Parathyroid adenoma (tissue), 2 donors: ENCODE data around the gene PARD3B.

ENCODE experiments used
- H2AFZ ChIP-seq: fragments of 300-600 bp; sonication (generic); one replicate; pipeline ENCODE4 v1.7.0; 2017; ENCODE audit warnings: antibody characterized with exemption, mild to moderate bottlenecking
- H3K27ac ChIP-seq: fragments of 300-600 bp; sonication (generic); one replicate; pipeline ENCODE4 v1.7.0; 2017
- H3K27me3 ChIP-seq: fragments of 300-600 bp; sonication (generic); one replicate; pipeline ENCODE4 v1.7.0; 2017; ENCODE audit warnings: low read length; ENCODE audit not compliant: control insufficient read depth, insufficient read depth
- H3K36me3 ChIP-seq: fragments of 300-600 bp; sonication (generic); one replicate; pipeline ENCODE4 v1.7.0; 2017; ENCODE audit warnings: low read length; ENCODE audit not compliant: control insufficient read depth, insufficient read depth
- H3K4me1 ChIP-seq: fragments of 300-600 bp; sonication (generic); one replicate; pipeline ENCODE4 v1.7.0; 2017; ENCODE audit warnings: control low read depth
- H3K4me2 ChIP-seq: fragments of 300-600 bp; sonication (generic); one replicate; pipeline ENCODE4 v1.7.0; 2017; ENCODE audit warnings: low read length
- H3K4me3 ChIP-seq: fragments of 300-600 bp; sonication (generic); one replicate; pipeline ENCODE4 v1.7.0; 2017; ENCODE audit warnings: low read depth, low read length
- H3K79me2 ChIP-seq: fragments of 300-600 bp; sonication (generic); one replicate; pipeline ENCODE4 v1.7.0; 2017; ENCODE audit warnings: control low read depth
- H3K9ac ChIP-seq: fragments of 300-600 bp; sonication (generic); one replicate; pipeline ENCODE4 v1.7.0; 2017; ENCODE audit warnings: mild to moderate bottlenecking
- H3K9me3 ChIP-seq: fragments of 300-600 bp; sonication (generic); one replicate; pipeline ENCODE4 v1.7.0; 2017; ENCODE audit warnings: low read length; ENCODE audit not compliant: control insufficient read depth
- TF ChIP-seq, protein P1 (sequence below): fragments of 300-600 bp; sonication (generic); IDR thresholded peaks from one replicate; pipeline ENCODE4 v1.7.0; 2017; ENCODE audit warnings: antibody characterized with exemption, mild to moderate bottlenecking
- donor health status: primary hyperparathyroidism.

The PARD3B gene

DNA sequence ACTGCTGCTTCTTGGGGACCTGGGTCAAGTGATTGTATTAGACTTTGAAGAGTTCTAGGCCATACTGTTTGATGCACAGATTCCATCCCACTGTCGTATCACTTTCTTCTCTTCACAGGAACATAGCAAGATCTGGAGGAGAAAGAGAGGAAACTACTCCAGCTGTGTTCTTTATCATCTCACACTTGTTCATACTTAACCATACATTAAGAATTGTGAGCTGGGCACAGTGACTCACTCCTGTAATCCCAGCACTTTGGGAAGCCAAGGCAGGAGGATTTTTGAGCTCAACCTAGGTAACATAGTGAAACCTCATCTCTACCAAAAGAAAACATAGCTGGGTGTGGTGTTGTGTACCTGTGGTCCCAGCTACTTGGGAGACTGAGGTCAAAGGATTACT lies 111.7 kb downstream of the PARD3B start:
- no peak overlapping the region for H3K4me3 ChIP-seq
- H3K36me3 ChIP-seq = no peaks in the 10 kb centered on the region
- no peaks in the 10 kb centered on the region for H3K4me1 ChIP-seq
- no peaks in the 10 kb centered on the region for H3K9me3 ChIP-seq
- H2AFZ ChIP-seq = no peak overlapping the region
- peaks cover 4% of the 10 kb centered on the region for H3K79me2 ChIP-seq
- H3K27me3 ChIP-seq = no peaks in the 10 kb centered on the region
- no peak overlapping the region for H3K27ac ChIP-seq
- no peak overlapping the region for H3K9ac ChIP-seq
- H3K4me2 ChIP-seq = no peak overlapping the region
- TF ChIP-seq, protein P1, sequence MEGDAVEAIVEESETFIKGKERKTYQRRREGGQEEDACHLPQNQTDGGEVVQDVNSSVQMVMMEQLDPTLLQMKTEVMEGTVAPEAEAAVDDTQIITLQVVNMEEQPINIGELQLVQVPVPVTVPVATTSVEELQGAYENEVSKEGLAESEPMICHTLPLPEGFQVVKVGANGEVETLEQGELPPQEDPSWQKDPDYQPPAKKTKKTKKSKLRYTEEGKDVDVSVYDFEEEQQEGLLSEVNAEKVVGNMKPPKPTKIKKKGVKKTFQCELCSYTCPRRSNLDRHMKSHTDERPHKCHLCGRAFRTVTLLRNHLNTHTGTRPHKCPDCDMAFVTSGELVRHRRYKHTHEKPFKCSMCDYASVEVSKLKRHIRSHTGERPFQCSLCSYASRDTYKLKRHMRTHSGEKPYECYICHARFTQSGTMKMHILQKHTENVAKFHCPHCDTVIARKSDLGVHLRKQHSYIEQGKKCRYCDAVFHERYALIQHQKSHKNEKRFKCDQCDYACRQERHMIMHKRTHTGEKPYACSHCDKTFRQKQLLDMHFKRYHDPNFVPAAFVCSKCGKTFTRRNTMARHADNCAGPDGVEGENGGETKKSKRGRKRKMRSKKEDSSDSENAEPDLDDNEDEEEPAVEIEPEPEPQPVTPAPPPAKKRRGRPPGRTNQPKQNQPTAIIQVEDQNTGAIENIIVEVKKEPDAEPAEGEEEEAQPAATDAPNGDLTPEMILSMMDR = no peak

DNA sequence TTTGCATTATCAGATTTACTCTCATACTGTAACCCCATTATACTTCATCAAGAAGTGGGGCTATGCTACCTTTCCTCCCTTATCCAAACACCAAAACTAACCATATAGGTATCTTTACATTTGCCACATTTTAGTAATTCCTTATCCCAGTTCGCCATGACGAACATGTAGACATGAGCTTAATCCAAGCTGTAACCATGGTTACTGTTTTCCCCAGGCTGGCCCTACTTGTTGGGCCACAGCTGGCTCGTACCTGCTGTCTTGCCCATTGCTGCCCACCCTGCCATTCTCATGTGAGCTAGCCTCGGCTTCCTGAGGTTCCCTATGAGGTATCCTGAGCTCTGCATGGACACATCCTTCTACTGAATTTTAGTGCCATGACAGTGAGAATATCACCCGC lies 117.7 kb downstream of the PARD3B start:
- H3K79me2 ChIP-seq = peaks cover 6% of the 10 kb centered on the region
- no peak overlapping the region for H3K9ac ChIP-seq
- no peaks in the 10 kb centered on the region for H3K4me1 ChIP-seq
- no peaks in the 10 kb centered on the region for H3K9me3 ChIP-seq
- H3K4me2 ChIP-seq = no peak overlapping the region
- no peak overlapping the region for H2AFZ ChIP-seq
- no peak overlapping the region for H3K27ac ChIP-seq
- TF ChIP-seq, protein P1 = no peak
- H3K4me3 ChIP-seq = no peak overlapping the region
- H3K36me3 ChIP-seq = no peaks in the 10 kb centered on the region
- no peaks in the 10 kb centered on the region for H3K27me3 ChIP-seq

DNA sequence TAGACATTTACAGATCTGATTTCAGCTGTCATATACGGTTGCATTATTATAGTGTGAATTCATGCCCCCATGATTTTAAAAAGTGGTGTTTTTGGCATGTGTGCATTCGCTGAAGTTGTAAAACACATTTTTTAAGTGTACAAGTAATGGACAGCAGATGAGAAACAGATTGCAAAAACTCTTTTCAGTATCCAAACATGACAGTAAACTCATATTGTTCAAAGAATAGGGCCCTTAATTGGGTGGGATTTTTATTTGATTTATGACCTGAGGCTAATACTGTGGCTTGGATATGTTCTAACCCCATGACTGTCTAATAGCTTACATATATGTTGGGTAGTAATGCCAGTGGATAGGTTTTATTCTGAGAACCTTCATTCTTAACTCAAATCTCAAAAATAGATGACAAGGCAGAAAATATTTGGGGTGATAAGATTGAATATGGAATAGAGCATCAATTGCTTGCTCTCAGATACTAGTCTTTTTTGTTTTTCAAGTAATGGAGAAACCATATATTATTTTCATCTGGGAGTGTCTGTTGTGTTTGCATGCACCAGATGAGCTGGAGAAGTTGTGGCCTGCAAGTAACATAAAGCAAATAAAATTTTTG lies 118.6 kb downstream of the PARD3B start:
- H2AFZ ChIP-seq = no peak overlapping the region
- no peaks in the 10 kb centered on the region for H3K9me3 ChIP-seq
- no peaks in the 10 kb centered on the region for H3K36me3 ChIP-seq
- H3K9ac ChIP-seq = no peak overlapping the region
- H3K27ac ChIP-seq = no peak overlapping the region
- no peak overlapping the region for H3K4me2 ChIP-seq
- no peak overlapping the region for H3K4me3 ChIP-seq
- no peaks in the 10 kb centered on the region for H3K27me3 ChIP-seq
- TF ChIP-seq, protein P1 = no peak
- no peaks in the 10 kb centered on the region for H3K4me1 ChIP-seq
- H3K79me2 ChIP-seq = peaks cover 6% of the 10 kb centered on the region

DNA sequence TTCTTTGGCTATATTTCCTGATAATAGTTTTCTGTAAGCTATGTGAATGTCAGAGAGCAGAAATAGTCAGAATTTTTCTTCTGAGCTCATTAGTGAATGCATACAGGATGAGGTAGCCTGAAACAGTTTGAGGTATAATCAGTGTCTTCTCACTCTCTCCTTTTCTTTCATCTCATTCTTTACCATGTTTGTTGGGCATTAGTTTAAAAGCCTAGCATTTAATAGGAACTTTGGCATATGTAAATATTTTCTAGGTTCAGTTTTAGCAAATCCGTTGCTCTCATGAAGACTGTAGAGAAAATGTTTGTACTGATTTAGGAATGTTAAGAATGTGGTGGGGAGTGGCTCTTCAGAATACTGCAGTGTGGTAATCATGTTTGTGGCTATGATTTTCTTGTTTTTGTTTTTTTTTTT lies 119.4 kb downstream of the PARD3B start:
- Histone ChIP-seq H3K27ac (no peak overlapping the region), H3K4me2 (no peak overlapping the region), H3K27me3 (no peaks in the 10 kb centered on the region), H3K9ac (no peak overlapping the region), H3K36me3 (no peaks in the 10 kb centered on the region), H3K9me3 (no peaks in the 10 kb centered on the region), H2AFZ (no peak overlapping the region), H3K79me2 (peaks cover 6% of the 10 kb centered on the region), H3K4me1 (peaks cover 2% of the 10 kb centered on the region), H3K4me3 (no peak overlapping the region)
- TF ChIP-seq, protein P1 = no peak

DNA sequence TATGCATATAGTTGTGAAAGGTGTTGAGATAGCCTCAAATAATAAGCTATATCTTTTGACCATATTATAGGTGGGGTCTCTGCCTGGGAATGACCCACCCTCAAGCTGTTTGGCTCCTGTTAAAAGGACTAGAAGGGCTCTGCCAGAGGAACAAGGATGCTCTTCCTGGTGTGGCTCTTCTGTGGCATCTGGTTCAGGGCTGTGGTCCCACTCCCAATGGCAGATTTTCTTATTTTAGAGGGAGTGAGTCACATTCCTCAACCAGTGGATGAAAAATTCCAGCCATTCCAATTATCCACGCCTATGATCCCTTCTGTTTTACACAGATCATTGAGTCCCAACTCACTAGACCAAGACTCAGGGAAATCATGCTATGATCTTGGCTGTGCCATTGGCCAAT lies 119.9 kb downstream of the PARD3B start:
- no peak overlapping the region for H3K27ac ChIP-seq
- no peak overlapping the region for H2AFZ ChIP-seq
- H3K4me1 ChIP-seq = peaks cover 7% of the 10 kb centered on the region
- H3K27me3 ChIP-seq = no peaks in the 10 kb centered on the region
- no peaks in the 10 kb centered on the region for H3K36me3 ChIP-seq
- peaks cover 6% of the 10 kb centered on the region for H3K79me2 ChIP-seq
- TF ChIP-seq, protein P1 = no peak
- no peaks in the 10 kb centered on the region for H3K9me3 ChIP-seq
- H3K4me2 ChIP-seq = no peak overlapping the region
- no peak overlapping the region for H3K9ac ChIP-seq
- H3K4me3 ChIP-seq = no peak overlapping the region
